Effector CD4-positive, alpha-beta T cell (primary cell): ENCODE data around the gene LAMA4.
"Not testable (repeated sequence)": the region's sequence is repeated elsewhere in the genome, so short reads cannot be mapped to it uniquely, and the experiment has no call there.

Experiments used
- DNase-seq: peaks from one replicate; pipeline ENCODE4 v3.0.0-alpha.2; 2020

The LAMA4 gene

DNA sequence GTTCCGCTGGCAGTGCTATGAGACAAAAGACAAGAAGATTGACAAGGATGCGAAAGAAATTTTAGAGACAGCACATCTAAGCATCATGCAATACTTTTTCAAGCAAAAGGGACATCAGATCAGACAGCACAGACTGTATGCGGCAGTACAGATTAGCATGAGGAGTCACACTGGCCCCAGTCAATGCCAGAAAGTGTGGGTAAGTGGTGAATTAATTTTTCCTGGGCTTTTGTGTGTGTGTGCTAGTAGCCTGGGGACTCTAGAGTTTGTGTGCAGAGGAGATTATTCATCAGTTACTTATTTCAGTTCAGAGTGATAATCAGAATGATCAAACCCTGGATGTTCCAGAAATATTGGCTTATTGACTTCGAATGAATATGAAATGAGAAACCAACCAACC, 47.2 kb downstream of the LAMA4 start:
- no peak for DNase-seq

DNA sequence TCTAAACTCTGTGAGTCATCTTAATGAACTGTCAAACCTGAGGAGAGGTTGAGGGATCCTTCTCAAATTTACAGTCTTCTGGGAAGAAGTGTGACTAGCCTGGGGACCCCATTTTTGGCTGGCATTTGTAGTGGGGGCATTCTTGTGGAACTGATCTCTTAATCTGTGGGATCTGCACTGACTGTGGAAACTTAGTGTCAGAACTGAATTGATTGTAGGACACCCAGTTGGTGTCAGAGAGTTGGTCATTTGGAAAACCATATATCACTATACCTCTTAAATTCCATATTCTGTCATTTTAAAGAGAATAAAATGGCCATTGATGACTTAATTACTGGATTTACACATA, 48.3 kb downstream of the LAMA4 start:
- no peak for DNase-seq

DNA sequence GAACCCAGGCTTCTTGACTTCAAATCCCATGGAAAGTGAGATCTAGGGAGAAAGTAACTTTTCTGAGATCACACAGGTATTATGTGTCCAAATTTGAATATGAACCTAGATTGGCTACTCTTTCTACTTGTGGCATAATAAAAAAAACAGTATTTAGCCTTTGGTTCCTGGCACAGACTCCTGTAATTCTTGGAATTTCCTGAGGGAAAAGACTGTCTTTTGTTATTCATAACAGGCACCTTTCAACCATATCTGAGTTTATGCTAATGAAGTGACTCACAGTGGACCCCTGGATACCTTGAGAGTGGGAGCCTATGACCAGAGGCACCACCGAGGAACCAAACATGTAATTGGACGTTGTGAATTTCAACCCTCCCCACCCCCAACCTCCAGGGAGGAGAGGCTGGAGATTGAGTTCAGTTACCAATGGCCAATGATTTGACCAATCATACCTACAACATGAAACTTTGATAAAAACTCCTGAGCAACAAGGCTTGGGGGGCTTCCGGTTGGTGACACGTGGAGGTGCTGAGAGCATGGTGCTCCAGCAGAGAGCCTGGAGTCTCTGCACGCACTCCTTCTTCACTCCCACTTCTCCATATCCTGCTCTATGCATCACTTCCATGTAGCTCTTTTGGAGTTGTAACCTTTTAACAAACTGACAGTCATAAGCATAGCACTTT, 48.8 kb downstream of the LAMA4 start:
- DNase-seq: no peak

DNA sequence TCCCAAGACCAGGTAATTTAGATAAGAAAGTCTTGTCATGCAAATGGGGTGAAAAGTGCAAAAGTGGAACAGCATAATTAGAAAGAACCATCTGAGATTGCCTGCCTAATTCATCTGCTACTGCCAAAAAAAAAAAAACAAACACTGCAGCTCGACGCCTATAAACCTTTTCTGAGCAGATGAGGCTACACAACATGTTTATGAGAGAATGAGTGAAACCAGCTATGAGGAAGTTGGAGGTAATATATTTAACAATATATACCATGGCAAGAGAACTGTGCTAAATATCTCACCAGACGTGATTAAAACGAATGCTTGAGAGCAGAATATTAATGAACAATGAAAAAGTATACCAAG, 50.0 kb downstream of the LAMA4 start:
- DNase-seq: no peak

DNA sequence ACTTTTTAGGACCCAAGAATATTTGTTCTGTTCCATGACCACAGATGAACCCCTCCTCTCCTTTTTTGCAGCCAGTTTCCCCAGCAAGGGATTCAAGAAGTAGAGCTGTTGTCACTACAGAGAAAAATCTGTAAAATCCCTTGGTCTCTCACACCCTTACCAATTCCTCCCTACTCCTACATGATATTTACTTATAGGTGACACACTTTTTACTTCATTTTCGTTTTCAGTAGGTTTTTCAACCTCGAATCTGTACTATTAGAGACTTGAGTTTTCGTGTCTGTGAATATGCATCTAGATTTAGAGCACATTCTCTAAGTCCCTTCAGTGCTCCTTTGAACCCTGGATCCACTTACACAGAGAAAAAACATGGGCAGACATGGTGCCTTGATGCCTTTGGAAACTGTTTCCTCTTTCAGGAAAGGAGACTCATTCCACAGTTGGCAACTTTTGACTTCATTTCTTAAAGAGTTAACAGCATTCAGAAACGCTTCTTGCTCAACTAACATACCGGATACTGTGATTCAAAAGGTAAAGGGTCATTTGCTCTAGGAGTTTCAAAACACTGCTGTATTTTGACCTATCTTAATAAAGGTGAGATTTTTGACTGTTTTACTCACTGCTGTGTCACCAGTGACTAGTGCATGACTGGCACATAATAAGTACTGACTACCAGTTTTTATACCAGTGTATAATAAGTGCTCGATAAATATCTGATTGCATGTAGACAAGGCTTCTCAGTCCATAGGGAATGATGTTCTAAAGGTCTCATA, 50.6 kb downstream of the LAMA4 start:
- no peak for DNase-seq

DNA sequence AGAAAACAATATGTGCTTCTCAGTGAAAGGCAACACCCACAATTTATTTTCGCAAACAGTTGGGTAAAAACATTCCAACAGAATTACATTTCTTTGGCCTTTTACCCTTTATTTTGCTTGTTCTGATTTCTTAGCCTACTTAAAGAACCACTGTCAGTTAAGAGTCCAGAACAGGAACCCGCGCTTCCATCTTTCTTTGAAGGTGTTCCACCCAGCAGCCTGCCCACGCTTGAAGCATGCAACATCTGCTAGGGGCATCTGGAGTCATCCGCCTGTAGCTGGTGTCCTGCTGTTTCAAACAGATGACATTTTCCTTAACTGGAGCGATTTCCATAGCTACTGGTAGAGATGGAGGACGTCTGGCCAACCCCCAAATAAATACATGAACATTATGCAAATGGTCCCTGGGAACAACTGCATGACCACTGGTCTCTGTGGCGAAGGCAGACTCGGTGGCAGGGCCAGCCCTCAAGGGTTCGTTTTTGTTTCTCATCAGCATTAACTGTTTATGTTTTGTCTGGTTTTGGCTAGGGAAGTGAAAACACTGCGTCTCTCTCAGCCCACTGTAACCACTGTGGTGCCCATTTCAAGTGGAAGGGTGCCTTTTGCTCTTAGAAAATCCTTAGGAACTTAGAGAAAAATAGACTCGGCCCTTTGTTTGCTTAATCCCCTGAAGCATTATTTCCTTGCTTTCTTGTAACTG, 51.6 kb downstream of the LAMA4 start:
- DNase-seq: no peak

DNA sequence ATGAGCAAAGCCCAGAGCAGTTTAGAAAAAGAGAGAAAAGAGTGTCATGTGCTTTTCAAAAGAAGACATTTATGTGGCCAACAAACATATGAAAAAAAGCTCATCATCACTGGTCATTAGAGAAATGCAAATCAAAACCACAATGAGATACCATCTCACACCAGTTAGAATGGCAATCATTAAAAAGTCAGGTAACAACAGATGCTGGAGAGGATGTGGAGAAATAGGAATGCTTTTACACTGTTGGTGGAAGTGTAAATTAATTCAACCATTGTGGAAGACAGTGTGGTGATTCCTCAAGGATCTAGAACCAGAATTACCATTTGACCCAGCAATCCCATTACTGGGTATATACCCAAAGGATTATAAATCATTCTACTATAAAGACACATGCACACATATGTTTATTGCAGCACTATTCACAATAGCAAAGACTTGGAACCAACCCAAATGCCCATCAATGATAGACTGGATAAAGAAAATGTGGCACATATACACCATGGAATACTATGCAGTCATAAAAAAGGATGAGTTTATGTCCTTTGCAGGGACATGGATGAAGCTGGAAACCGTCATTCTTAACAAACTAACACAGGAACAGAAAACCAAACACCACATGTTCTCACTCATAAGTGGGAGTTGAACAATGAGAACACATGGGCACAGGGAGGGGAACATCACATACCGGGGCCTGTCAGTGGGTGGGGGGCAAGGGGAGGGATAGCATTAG, 54.0 kb downstream of the LAMA4 start:
- DNase-seq: not testable (repeated sequence)

DNA sequence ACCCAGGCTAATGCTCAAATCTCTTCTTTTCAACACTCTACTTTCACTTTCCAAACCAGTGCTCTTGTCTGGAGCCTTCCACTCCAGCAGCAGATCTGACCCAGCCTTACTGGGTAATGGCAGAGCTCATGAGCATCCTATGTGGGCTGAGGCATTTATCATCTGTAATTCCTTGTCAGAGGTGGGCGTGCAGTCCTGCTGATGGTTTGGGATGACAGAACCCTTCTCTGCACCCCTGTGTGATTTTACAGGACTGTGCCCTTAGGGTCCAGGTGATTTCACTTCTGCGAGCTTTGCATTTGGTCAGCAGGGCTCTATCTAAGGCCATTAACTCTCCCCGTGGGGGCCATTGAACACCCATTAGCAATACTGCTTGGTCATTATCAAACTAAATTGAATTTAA, 55.4 kb downstream of the LAMA4 start:
- no peak for DNase-seq

DNA sequence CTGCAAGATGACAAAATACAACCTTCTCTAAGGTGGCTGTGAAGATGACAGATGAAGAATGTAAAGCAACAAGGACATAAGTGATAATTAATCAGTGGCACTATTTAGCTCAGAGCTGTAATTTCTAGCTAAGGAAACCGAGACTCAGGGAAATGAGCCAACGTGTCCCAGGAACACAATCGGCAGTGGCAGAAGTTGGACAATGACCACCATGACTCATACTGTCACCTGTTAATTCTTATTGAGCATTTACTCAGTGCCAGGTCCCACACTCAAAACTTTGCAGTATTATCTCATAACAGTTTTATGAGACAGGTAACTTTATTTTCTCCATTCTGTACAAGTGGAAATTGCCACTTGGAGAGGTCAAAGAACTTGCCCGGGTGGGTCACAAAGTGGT, 55.8 kb downstream of the LAMA4 start:
- no peak for DNase-seq

DNA sequence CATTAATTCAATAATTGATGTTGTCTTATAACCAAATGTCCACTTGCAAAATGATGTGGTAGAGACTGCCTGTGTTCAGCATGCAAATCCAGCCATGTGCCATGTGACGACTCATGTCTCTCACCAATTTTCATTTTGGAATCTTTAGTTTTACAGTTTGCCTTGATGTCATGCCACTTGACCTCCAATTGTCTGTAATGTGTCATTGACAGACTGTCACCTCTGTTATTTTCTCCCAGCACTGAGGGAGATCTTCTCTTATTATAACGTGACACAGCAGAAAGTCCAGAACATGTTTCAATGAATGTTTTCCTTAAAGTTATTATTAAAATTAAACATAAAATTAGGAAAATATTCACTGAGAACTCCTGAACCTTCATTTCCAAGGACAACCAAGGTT, 56.7 kb downstream of the LAMA4 start:
- no peak for DNase-seq

DNA sequence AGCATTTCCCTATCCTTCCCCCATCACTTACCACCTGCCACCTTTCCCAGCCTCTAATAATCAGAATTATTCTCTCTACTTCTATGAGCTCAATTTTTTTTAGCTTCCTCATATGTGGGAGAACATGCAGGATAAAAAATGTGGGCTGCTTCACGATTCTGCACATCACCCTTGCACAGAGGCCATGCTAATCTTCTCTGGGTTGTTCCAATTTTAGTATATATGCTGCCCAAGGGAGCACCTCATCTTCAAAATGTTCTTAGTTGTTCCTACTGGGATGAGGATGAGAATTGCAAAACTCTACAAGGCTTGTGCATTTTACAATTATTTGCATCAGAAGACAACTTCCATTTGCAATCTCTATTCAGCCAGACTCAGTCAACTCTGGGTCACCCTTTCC, 58.1 kb downstream of the LAMA4 start:
- DNase-seq: no peak

DNA sequence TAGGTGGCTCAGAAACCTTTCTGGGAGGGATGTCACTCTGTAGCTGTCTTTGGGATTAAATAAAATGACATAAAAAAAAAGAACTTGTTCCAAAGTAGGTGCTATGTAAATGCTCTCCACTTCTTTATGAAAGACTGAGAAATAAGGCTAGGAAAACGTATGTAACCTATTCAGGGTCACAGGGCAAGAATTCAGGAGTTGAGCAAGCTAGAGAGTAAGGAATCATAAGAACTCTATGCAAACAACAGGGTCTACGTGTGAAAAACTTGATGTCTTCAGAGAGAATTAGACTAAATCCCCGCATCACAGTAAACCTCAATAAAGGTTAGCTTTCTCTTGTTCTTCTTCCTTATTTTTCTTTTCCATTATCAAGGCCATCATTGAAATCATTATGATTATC, 59.2 kb downstream of the LAMA4 start:
- no peak for DNase-seq

DNA sequence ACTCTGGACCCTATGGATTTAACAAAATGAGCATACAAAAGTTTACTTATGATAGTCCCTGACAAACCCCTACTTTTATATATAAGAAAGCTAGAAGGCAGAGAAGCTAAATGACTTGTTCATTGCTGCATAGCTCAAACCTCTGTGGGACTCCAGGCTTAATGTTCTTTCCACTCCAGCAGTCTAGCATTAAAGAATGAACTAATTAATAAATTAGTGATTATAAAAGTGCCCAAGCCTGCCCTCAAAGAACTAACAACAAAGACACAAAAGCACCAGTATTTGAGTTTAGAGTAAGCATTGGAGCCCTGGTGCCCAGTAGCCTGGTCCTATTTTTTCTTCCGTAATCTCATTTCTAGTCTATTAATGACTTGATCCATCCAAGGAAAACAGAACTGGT, 59.9 kb downstream of the LAMA4 start:
- DNase-seq: no peak

DNA sequence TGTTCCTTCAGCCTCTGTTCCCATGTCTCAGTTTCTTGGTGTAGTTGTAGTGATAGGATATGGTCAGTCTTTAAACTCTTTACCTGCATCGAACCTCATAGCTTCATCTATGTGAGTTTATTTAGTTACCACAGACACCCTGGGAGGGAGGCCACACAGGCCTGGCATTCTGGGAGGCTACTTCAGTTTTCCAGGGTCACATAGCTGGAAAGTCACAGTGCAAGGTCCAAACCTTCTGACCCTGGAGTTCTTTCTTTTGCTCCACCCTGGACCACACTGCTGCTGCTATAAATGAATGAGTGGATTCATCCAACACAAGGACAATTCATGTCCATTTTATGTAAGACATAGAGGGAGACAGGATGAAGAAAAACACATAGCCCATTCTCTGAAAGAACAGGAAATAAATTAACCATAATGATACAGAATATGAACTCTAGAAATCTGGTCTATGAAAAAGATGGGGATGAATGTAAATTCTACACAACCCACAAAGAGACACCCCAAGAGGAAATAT, 60.8 kb downstream of the LAMA4 start:
- DNase-seq: no peak

DNA sequence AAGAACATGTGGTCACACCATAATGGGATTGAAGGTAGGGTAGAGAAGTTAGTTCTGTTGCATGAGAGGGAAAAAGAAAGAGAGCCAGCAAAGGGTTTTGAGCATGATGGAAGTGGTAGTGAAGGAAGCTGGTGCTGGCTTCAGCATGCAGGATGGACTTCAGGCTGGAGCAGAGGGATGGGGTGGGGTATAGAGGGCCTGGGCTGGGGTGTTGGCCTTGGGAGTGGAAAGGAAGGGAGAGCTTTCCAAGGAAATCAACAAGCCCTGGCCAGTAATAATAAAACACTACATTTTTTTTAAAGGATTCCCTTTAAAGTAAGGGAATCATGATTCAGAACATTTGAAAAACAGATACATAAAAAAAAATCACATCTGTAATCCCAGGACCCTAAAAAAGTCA, 61.2 kb downstream of the LAMA4 start:
- no peak for DNase-seq

DNA sequence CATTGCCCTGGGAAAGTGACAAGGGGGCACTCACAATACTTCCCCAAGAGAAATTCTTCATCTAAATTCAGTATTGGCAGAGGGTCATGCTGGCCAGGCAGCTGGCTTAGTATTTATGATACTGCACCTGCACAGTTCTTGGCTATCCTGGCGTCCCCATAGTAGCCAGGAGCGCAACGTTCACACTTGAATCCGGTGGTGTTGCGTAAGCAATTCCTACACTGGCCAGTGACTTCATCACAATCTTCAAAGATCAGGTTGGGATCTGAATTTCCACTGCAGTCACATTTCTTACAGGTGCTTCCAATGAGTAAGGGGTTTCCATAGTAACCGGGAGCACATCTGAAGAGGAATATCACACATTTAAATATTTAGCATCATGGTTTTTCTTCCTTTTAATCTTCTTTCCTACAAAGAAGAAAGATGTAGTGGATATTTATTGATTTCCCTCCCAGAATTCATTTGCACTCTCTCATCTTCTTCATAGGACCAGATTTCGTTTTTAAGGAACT, 62.8 kb downstream of the LAMA4 start:
- DNase-seq: no peak

DNA sequence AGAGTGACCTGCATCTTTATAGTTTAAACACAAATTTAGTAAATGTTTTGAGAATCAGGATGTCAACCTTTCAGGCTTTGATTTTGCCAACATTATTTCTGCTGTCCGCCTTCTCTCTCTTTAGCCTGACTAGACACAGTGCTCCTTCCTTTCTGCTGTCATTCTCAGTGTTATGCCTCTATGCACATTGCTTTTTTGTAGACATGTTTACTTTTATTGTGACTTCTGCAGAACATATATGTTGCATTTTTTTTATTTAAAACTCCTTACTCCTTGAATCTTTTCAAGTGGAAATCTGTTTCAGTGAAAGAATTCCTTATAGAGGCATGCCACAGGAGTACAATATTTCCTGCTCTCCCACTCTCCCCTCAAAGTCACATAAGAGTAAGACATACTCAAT, 64.2 kb downstream of the LAMA4 start:
- no peak for DNase-seq

DNA sequence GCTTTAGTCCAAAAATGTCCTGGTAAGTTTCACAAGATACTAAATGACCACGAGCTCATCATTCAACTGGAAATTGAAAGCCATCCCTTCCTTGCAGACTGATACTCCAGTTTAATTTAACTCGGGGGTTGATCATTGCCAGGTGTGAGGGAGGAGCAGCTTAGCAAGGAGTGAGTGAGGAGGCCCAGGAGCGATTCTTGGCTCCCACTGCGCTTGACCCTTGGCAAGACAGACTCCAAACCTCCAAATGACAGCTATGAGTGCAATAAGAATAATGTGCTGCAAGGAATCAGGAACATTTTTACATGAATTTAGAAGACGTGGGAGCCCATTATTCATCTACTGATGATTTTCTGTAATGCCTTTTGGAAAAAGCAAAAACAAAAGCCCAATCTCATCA, 64.9 kb downstream of the LAMA4 start:
- no peak for DNase-seq

DNA sequence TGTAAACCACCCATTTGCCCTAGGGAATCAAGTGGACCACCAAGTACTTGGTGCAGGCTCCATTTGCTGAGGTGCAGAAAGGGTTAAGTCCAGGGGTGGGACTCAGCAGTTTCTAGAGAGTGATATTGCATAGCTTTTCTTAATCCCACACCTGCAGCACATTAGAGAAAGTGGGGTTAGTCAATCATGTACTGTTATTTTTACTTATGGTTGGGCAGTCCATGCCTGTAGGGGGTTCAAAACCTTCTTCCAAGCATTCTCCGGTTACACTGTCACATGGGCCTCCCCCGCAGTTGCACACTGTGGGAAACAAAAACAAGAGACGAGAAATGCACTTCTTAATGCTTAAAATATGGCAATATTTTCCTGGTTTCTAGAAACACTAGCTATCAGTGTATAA, 65.5 kb downstream of the LAMA4 start:
- DNase-seq: no peak

DNA sequence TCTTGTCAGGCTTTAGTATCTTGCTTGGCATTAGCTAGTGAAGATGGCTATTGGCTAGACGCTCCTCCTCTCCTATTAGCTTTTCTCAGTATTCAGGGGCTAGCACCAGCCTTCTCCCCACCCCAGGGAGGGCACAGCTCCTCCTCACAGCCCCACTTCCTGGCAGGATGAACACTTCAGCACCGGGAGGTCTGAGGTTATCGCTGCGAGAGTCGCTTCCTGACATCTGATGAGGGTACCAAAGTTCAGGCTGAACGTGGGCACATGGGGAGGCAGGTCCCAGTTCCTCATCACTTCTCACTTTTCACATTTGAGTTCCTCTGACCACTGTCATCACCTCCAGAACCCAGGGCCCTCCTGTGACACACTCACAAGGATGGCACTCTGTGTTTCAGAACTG, 66.6 kb downstream of the LAMA4 start:
- no peak for DNase-seq

DNA sequence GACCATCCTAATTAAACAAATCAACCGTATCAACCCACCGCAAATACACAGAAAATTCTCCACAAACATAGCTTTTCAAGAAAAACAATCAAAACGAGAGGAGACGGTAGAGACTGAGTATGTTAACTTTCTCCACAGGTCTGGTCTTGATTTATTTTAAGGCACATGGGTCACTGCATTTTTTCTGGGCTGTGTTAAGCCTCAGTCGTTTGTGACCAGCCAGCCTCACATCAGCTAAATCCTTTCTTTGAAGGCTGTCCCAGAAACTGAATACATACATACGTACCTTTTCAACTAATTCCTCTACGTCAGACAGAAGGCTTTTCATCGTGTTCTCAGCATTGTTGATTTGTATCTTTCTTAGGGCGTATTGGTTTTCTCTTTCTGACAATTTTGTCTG, 69.4 kb downstream of the LAMA4 start:
- DNase-seq: no peak

DNA sequence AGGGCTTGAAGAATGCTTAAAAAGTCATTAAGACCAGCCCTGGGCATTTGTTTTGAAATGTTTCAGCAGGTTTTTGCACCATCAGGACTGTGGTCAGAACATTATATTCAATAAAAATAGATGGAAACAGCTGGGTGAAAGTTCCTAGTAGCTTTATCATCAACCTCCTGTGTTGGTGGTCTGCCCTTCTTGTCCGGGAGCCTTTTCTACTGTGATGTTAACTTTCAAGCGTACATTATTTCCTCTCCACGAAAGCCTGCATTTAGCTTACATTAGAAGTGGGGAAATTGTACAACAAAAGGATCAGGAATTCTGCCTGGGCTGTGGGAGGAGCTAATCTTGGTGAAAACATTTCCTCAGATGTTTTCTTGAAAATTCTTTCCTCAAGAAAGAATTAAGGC, 71.1 kb downstream of the LAMA4 start:
- DNase-seq: no peak

DNA sequence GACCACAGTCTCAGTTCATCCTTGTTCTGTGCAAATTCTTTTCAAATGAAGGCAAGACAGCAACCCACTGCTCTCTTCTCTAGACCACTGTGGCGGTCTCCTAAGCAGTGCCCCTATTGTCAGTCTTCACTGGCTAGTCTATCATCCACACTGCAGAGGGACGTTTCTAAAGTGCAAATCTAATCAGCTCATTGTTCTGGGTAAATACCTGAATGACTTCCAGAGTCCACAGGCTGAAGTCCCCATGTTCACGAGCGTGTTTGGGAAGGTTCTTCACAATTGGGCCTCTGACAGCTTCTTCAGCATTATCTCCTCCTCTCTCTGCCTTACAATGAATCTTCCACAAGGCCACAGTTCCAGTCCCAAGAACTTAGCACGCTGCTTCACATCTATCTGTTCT, 73.2 kb downstream of the LAMA4 start:
- DNase-seq: no peak
